CD14-positive monocyte (primary cell): ENCODE results near the gene IVL. TPM values are rescaled to one million over a fixed set of nuclear protein-coding genes. Genes with fewer than 3 reads are reported as not detected.

Source experiments
- DNase-seq, 3 donors: peaks; one replicate each; pipeline ENCODE4 v3.0.0-alpha.2; 2011 to 2022
- H2AFZ ChIP-seq: 2 replicates; pipeline ENCODE4 v1.6.0; 2012; ENCODE audit warnings: mild to moderate bottlenecking, low read depth, low read length, inconsistent platforms; ENCODE audit not compliant: insufficient read depth, poor library complexity, severe bottlenecking
- H3K27ac ChIP-seq, 2 donors: 1 replicate in 1 of 2; 2 replicates in 1 of 2; pipeline ENCODE4 v1.5.1; 2012 to 2013; ENCODE audit warnings: low read length in 2 of 2, control low read depth in 1 of 2, inconsistent platforms in 1 of 2, low read depth in 1 of 2, mild to moderate bottlenecking in 1 of 2
- H3K27me3 ChIP-seq, 2 donors: one replicate each; pipeline versions ENCODE4 v1.6.0 to v1.6.1; 2011 to 2013; ENCODE audit warnings: low read length in 2 of 2; ENCODE audit not compliant: control insufficient read depth in 2 of 2, insufficient read depth in 2 of 2
- H3K36me3 ChIP-seq, 2 donors: replicated peaks in 1 of 2; 1 replicate in 1 of 2; 2 replicates in 1 of 2; pipeline versions ENCODE4 v1.5.1 to v1.6.1; 2012 to 2013; ENCODE audit warnings: low read length in 2 of 2, control low read depth in 1 of 2, inconsistent platforms in 1 of 2, mild to moderate bottlenecking in 1 of 2; ENCODE audit not compliant: insufficient read depth in 2 of 2, control insufficient read depth in 1 of 2
- H3K4me1 ChIP-seq, 2 donors: 1 replicate in 1 of 2; 2 replicates in 1 of 2; pipeline versions ENCODE4 v1.5.1 to v1.6.1; 2012 to 2013; ENCODE audit warnings: low read length in 2 of 2, control low read depth in 1 of 2, inconsistent platforms in 1 of 2, mild to moderate bottlenecking in 1 of 2, moderate library complexity in 1 of 2; ENCODE audit not compliant: insufficient read depth in 2 of 2, control insufficient read depth in 1 of 2
- H3K4me2 ChIP-seq: replicated peaks from 2 replicates; pipeline ENCODE3; 2012; ENCODE audit warnings: low read length, moderate library complexity, mild to moderate bottlenecking; ENCODE audit not compliant: poor library complexity, severe bottlenecking; ENCODE audit errors: extremely low read depth
- H3K4me3 ChIP-seq, 3 experiments: fragments of 200-600 bp in 1 of 3; sonication (generic) in 1 of 3; replicated peaks in 1 of 3; 1 replicate in 2 of 3; 2 replicates in 1 of 3; pipeline ENCODE4 v1.5.1; 2011 to 2013; ENCODE audit warnings: low read length in 3 of 3, mild to moderate bottlenecking in 3 of 3, control low read depth in 2 of 3, low read depth in 2 of 3, inconsistent platforms in 1 of 3, moderate library complexity in 1 of 3
- H3K79me2 ChIP-seq: 2 replicates; pipeline ENCODE4 v1.6.0; 2012; ENCODE audit warnings: mild to moderate bottlenecking, control low read depth, inconsistent platforms, low read length, moderate library complexity; ENCODE audit not compliant: insufficient read depth
- H3K9ac ChIP-seq: 2 replicates; pipeline ENCODE4 v1.6.0; 2017; ENCODE audit warnings: low read length, mild to moderate bottlenecking; ENCODE audit not compliant: insufficient read depth, poor library complexity, severe bottlenecking
- H3K9me3 ChIP-seq, 2 donors: replicated peaks in 1 of 2; 1 replicate in 1 of 2; 2 replicates in 1 of 2; pipeline versions ENCODE4 v1.5.1 to v1.6.1; 2012 to 2013; ENCODE audit warnings: low read length in 2 of 2, control low read depth in 1 of 2; ENCODE audit not compliant: control insufficient read depth in 1 of 2, insufficient read depth in 1 of 2
- H4K20me1 ChIP-seq: 2 replicates; pipeline ENCODE4 v1.6.0; 2012; ENCODE audit warnings: mild to moderate bottlenecking, low read length, control low read depth, moderate library complexity; ENCODE audit not compliant: insufficient read depth
- H3K27ac Mint-ChIP-seq, 7 donors: one replicate each; pipeline ENCODE4 v1.8.0; 2020; ENCODE audit warnings: mild to moderate bottlenecking in 7 of 7, mixed read lengths in 7 of 7, moderate library complexity in 6 of 7, inconsistent platforms in 2 of 7
- H3K27me3 Mint-ChIP-seq, 3 donors: one replicate each; pipeline ENCODE4 v1.8.0; 2021 to 2022; ENCODE audit warnings: low read depth in 3 of 3, mild to moderate bottlenecking in 3 of 3, mixed read lengths in 3 of 3, moderate library complexity in 3 of 3, inconsistent platforms in 1 of 3
- H3K36me3 Mint-ChIP-seq, 2 donors: one replicate each; pipeline ENCODE4 v1.8.0; 2020; ENCODE audit warnings: mixed read lengths in 2 of 2, inconsistent platforms in 1 of 2, mild to moderate bottlenecking in 1 of 2
- H3K4me1 Mint-ChIP-seq: one replicate; pipeline ENCODE4 v1.8.0; 2020; ENCODE audit warnings: mild to moderate bottlenecking, mixed read lengths
- H3K4me3 Mint-ChIP-seq, 2 donors: one replicate each; pipeline ENCODE4 v1.8.0; 2020; ENCODE audit warnings: mild to moderate bottlenecking in 2 of 2, mixed read lengths in 2 of 2, moderate library complexity in 1 of 2
- H3K9me3 Mint-ChIP-seq, 7 donors: one replicate each; pipeline ENCODE4 v1.8.0; 2020 to 2022; ENCODE audit warnings: mixed read lengths in 7 of 7, mild to moderate bottlenecking in 6 of 7, moderate library complexity in 6 of 7, inconsistent platforms in 2 of 7
- WGBS: methylation state at CpG from one replicate; pipeline ENCODE4 v1.1.5; 2013; ENCODE audit warnings: missing lambda C conversion rate; ENCODE audit not compliant: insufficient coverage; 5-methylcytosine and 5-hydroxymethylcytosine counted together
- intact Hi-C, 2 donors: fragments of 100-400 bp; cut with micrococcal nuclease; formaldehyde crosslinking; loops; one replicate each; pipeline versions ENCODE4 v1.15.0 to v1.15.1; 2023
- polyA plus RNA-seq, 3 donors: library from polyadenylated mRNA; depleted of rRNA in 1 of 3; unstranded in 2 of 3; stranded (reverse) in 1 of 3; fragments of 300-500 nt in 2 of 3; fragments of >200 nt in 1 of 3; fragmentation: Illumina TruSeq in 2 of 3; gene quantifications; 1 replicate in 2 of 3; 2 replicates in 1 of 3; pipeline ENCODE4 v1.2.3, GENCODE V29; 2012 to 2021
- TF ChIP-seq, protein P1 (sequence below): fragments of 200-600 bp; IDR thresholded peaks from one replicate; pipeline ENCODE4 v1.8.0; 2022; ENCODE audit warnings: antibody characterized with exemption, mild to moderate bottlenecking

IVL gene
- polyA plus RNA-seq, 3 donors, result not detected

DNA sequence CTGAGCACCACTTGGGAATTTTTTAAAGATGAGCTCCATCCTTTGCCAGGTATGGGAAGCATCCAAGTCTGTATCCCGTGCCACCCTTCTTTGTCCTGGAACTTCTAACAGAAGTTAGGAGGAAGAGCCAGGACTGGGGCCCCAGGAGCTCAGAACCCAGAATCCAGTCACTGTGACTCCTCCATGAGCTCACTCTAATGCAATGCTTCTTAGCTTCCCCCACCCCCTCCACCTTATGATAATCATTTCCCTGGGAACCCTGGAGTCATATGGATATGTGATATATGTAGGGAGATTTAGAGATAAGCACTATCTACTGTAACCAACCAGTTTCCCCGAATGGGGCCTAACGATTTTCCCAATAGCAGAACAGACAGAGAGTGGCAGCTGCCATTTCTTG, 37.9 kb downstream of the IVL start:
- Mint-ChIP-seq H3K4me1 (no peaks in the 10 kb centered on the region), H3K9me3 (peaks cover 0 to 4% (median 0%) of the 10 kb centered on the region in 7 donors), H3K27me3 (peaks cover 2 to 4% (median 3%) of the 10 kb centered on the region in 3 donors), H3K36me3 (no peaks in the 10 kb centered on the region), H3K27ac (no peak overlapping the region), H3K4me3 (no peak overlapping the region)
- no peak for DNase-seq
- H3K27ac ChIP-seq, result no peak overlapping the region
- WGBS, result 50% methylated on average over 1 of the region's 3 CpGs
- H2AFZ ChIP-seq, result no peak overlapping the region
- no peak overlapping the region for H3K4me3 ChIP-seq
- H3K36me3 ChIP-seq, result no peaks in the 10 kb centered on the region
- no peak overlapping the region for H3K4me2 ChIP-seq
- H4K20me1 ChIP-seq, result no peaks in the 10 kb centered on the region
- no peaks in the 10 kb centered on the region for H3K9me3 ChIP-seq
- intact Hi-C loops, result no loop called here
- TF ChIP-seq, protein P1, sequence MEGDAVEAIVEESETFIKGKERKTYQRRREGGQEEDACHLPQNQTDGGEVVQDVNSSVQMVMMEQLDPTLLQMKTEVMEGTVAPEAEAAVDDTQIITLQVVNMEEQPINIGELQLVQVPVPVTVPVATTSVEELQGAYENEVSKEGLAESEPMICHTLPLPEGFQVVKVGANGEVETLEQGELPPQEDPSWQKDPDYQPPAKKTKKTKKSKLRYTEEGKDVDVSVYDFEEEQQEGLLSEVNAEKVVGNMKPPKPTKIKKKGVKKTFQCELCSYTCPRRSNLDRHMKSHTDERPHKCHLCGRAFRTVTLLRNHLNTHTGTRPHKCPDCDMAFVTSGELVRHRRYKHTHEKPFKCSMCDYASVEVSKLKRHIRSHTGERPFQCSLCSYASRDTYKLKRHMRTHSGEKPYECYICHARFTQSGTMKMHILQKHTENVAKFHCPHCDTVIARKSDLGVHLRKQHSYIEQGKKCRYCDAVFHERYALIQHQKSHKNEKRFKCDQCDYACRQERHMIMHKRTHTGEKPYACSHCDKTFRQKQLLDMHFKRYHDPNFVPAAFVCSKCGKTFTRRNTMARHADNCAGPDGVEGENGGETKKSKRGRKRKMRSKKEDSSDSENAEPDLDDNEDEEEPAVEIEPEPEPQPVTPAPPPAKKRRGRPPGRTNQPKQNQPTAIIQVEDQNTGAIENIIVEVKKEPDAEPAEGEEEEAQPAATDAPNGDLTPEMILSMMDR, result no peak
- no peak overlapping the region for H3K9ac ChIP-seq
- H3K79me2 ChIP-seq, result no peaks in the 10 kb centered on the region
- peaks cover 0 to 2% of the 10 kb centered on the region in 2 donors for H3K27me3 ChIP-seq
- no peaks in the 10 kb centered on the region for H3K4me1 ChIP-seq

DNA sequence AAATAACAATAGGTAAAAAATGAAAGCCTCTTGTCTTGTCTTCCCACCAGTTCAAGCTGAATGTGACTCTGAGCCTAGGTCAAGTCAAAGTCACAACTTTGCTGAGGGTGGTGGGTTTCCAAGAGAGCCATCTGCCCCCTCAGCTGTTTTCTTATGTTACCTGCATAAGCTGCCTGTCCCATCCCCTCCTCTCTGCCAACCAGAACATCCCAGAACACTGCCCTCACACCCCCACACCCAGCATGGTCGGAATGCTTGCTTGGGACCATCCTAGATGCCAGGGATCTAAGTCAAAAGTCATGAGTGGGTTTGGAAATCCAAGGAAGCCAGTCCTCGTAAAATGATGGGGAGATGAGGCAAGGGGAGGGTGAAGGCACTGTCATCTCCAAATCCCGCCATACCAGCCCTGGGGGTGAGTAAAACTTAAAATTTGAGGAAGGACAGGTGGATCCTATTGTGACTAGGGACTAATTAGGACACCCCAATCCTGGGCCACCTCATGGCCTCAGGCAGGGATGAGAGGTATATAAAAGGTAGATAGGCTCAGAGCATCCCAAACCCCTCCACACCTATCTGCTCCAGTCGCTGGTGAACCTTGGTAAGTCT, 38.4 kb downstream of the IVL start, which contains the start of gene SPRR5:
Gene SPRR5, plus strand, starts transcription at position 556 of the 606 bp plus-strand sequence. CDS start 1,349 bp downstream, outside the sequence.
- Mint-ChIP-seq H3K9me3 (peaks cover 0 to 4% (median 0%) of the 10 kb centered on the region in 7 donors), H3K4me3 (no peak within 1 kb of the TSS), H3K27ac (peak within 1 kb of the TSS in 1 of 7 donors; percentile 13), H3K36me3 (no peaks in the 10 kb centered on the region), H3K27me3 (peaks cover 2 to 4% (median 3%) of the 10 kb centered on the region in 3 donors), H3K4me1 (no peaks in the 10 kb centered on the region)
- no peak within 1 kb of the TSS for H2AFZ ChIP-seq
- no peak within 1 kb of the TSS for H3K9ac ChIP-seq
- H3K9me3 ChIP-seq, result no peaks in the 10 kb centered on the region
- TF ChIP-seq, protein P1, result no peak
- no peaks in the 10 kb centered on the region for H3K36me3 ChIP-seq
- no peaks in the 10 kb centered on the region for H4K20me1 ChIP-seq
- WGBS, result 100% methylated on average over 1 of the region's 4 CpGs
- DNase-seq, result no peak
- intact Hi-C loops, result no loop called here
- H3K4me3 ChIP-seq, result no peak within 1 kb of the TSS
- no peaks in the 10 kb centered on the region for H3K4me1 ChIP-seq
- no peak within 1 kb of the TSS for H3K27ac ChIP-seq
- H3K27me3 ChIP-seq, result peaks cover 0 to 2% of the 10 kb centered on the region in 2 donors
- no peak within 1 kb of the TSS for H3K4me2 ChIP-seq
- H3K79me2 ChIP-seq, result no peaks in the 10 kb centered on the region
